A204.1 (cell line): ENCODE results near the gene DIP2C.
"Not testable (repeated sequence)": the region's sequence is repeated elsewhere in the genome, so short reads cannot be mapped to it uniquely, and the experiment has no call there.

ENCODE experiments used
- FAIRE-seq: peaks from 2 replicates; lab custom pipeline; 2012; peaks lifted over from hg19 to GRCh38; lab: Jason Lieb, UNC

DIP2C gene

DNA sequence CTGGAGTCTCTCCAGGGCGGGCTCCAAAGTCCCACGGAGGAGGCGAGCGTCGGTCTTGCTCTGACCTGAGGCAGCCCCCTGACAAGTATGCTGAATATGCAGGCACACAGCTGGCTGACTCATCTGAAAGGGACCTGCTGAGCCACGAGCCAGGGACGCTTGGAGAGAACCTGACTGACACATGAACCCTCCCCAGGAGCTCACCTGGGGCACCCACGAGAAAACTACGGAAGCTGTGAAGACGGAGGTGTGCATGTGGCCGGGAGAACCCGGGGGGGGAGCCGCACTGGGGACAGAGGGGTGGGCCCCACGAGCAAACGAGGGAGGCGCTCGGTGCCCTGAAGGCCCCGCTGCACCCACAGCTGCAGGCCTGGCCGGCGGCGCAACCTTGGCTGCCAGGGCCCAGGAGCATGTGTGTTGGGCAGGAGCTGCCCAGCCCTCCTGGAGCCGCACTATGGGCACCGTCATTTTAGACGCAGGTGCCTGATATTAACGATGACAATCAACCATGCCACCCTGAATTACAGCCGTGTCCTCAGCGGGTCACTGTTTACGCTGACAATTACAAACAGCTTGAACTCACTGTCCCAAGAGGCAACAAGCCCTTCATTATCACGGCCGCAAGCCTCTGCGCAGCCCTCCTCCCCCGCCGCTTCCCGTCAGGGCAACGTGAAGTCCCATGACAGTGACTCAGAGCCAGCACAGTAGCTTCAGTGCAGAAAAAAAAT lies 64.7 kb downstream of the DIP2C start:
- FAIRE-seq, result no peak

DNA sequence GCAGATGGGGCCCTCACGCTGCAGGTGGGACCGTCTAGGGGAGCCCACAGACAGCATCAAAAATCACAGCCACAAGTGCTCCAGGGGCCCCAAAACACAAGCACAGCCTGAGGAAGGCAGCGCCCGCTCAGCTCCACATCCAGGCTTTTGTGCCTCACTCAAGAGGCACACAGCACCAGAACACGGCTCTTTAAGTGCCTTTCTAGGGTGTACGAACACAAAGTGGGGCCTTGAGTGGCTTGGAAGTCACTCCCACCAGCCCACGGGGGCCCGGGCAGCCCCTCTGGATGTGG lies 65.2 kb downstream of the DIP2C start:
- FAIRE-seq, result no peak

DNA sequence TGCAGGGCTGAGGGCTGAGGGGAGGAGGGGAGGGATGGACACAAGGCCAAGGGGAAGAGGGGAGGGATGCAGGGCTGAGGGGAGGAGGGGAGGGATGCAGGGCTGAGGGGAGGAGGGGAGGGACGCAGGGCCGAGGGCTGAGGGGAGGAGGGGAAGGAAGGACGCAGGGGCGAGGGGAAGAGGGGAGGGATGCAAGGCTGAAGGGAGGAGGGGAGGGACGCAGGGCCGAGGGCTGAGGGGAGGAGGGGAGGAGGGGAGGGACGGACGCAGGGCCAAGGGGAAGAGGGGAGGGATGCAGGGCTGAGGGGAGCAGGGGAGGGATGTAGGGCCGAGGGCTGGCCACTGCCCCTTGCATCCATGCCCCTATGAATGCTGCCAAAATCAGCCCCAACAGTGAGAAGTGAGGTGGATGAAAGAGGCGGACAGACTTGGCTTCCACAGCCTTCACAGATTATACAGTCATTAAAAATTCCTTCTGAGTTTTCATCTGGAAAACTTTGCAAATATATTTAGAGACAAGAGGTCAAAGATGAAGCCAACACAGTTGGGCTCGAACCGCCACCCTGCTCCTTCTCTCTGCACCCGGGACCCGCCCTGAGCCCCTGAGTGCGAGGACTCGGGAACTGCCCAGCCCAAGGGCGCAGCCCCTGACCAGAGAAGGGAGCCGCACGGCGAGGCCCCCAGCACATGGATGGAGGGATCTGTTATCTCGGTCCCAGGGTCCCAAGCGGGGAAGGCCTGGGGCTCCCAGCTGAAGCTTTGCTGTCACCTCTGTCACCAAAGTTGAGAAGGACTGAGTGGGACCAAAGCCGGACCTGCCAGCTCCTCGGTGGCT lies 65.8 kb downstream of the DIP2C start:
- no peak for FAIRE-seq

GRCh38 chr10:623014-623413 lies 66.5 kb downstream of the DIP2C start:
- FAIRE-seq, result no peak

DNA sequence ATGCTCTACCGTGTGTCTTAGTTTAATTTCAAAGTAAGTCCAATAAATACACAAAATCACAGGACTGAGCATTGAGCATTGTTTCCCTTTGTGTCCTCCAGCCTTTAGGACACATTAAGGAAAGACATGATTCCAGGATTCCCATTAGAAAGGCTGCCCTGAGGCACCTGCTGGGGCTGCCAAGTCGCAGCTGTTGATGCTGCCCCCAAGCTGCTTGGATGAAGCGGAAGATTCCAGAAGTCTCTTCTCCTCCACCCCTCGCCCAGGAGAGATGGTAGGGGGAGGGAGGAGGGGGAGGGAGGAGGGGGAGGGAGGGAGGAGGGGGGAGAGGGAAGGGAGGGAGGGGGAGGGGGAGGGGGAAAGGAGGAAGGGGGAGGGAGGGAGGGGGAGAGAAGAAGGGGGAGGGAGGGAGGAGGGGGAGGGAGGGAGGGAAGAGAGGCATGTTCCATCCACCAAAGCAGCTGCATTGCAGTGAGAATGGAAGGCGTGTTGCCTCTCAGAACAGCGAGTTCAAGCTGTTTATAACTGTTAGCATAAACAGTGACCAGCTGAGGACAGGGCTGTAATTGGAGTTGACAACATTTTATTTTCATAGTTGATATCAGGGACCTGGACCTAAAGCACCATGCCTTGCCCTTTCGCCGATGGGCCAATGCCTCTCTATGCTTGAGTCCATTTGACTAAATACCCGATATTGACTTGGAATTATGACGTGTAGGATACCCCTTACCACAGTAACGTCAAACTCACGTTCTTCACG lies 67.3 kb downstream of the DIP2C start:
- FAIRE-seq, result no peak

GRCh38 chr10:621513-621912 lies 68.0 kb downstream of the DIP2C start:
- no peak for FAIRE-seq

GRCh38 chr10:620971-621370 lies 68.5 kb downstream of the DIP2C start:
- no peak for FAIRE-seq

DNA sequence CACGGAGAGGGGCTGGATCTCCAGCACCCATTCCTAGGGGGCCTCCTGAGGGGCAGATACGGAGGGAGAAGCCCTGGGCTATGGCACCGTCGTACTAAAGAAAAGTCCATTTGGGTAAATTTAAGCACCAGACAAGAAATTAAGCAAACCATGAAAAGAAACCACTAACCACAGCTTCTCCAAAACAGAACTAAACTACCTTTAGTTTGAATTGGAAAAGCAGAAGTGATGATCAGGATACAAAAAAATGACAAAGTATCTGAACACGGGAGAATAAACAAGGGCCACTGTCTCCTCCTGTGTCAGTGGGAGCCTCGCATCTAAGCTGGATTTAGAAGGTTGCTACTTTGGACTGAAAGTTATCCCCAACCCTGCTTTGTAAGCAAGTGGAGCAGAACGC lies 69.1 kb downstream of the DIP2C start:
- FAIRE-seq, result no peak

DNA sequence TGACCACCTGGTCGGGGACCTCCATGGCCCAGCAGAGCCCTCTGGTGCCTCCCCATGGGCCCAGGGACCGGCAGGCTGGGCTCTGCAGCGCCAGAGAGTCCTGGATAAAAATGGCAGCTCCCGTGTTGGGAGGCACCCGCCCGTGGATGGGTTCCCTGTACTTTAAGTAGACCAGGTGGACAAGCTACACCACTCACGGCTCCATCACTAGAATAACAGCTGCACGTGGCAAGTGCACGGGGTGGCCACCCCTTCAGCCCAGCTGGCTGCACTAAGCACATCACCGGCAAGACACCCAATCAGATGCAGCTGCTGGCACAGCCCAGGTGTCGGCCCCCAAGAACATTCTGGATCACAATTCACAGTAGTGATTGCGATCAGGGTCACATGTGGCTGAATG lies 69.8 kb downstream of the DIP2C start:
- FAIRE-seq, result no peak

- no peak for FAIRE-seq
Observed at GRCh38 chr10:618229-618989, 71.1 kb downstream of the DIP2C start.

GRCh38 chr10:617471-617870 lies 72.0 kb downstream of the DIP2C start:
- FAIRE-seq, result no peak

GRCh38 chr10:615583-616152 lies 73.8 kb downstream of the DIP2C start:
- FAIRE-seq, result no peak

GRCh38 chr10:614790-615582 lies 74.5 kb downstream of the DIP2C start:
- FAIRE-seq, result no peak

DNA sequence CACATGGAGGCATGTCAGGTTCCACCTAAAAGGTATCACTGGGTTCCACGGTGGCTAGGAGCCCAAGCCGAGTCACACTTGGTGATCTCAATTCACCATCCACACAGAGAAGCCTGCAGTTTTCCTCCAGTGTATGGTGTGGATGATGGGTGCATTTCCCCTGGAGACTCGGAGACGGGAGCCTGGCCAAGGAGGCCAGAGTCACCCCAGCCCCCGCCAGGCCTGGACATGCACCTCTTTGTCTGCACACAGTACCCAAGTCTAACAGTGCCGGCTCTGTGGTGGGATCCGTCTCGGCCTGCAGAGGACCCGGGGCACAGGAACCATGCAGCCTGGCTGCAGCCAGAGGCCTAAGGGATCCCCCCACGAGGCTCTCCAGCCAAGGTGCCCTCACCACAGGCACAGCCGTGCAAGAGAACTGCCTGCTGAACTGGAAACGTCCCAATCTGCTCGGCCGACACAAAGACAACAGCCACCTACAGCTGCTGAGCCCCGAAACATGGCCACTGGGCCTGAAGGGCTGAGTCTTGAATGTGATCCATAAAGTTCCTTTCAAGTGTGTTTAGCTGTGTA lies 75.2 kb downstream of the DIP2C start:
- FAIRE-seq, result no peak

DNA sequence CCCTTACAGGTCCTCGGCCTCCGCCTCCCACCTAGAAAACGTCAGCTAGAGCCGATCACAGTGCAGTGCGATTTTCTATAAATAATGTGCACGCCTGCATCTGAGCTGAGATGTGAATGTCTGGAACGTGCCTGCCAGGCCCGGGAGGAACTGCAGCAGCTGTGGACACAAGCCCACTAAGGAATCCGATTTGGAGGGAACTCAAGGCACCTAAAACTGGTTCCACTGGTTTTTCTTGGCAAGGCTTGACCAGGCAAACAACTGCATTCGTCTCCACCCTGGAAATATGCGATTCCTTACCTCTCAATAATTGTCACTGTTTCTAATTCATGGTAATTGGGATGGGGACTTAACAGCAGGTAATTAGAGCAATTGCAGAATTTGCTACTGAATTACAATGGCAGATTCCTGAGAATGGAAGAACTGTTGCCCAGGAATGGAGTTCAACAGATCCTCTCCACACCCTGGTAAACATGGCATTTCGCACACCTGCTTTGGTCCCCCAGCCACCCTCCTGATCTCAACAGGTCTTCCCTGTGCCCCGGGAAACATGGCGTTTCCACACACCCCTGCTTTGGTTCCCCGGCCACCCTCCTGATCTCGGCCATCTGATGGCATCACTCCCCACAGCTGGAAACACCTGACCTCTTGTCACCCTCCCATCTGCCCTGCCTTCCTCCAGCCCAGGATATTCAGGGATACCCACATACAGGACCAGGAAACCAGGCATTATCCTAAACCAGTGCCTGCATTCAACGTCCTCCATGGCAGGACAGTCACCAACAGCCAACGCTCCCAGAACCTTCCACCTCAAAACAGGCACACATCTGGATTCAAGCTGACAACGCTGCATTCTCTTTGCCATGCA lies 76.0 kb downstream of the DIP2C start:
- no peak for FAIRE-seq

DNA sequence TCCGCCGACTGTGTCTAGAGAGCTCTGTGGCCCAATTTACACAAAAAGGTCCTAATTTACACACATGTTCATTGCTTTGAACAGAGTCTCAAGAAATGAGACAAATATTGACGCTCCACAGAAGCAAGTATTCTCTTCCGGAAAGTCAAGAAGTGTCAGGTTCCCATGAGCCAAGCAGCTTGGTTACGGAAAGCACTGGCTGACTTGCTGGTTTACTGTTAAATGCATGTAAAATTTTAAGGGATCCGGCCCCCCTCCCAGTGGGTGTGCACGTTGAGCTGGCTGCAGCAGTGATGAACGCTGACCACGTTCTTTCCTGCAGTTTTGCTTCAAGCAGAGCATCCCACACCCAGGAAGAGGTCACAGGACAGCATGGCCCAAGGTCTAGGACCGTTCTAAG lies 76.8 kb downstream of the DIP2C start:
- FAIRE-seq, result no peak

DNA sequence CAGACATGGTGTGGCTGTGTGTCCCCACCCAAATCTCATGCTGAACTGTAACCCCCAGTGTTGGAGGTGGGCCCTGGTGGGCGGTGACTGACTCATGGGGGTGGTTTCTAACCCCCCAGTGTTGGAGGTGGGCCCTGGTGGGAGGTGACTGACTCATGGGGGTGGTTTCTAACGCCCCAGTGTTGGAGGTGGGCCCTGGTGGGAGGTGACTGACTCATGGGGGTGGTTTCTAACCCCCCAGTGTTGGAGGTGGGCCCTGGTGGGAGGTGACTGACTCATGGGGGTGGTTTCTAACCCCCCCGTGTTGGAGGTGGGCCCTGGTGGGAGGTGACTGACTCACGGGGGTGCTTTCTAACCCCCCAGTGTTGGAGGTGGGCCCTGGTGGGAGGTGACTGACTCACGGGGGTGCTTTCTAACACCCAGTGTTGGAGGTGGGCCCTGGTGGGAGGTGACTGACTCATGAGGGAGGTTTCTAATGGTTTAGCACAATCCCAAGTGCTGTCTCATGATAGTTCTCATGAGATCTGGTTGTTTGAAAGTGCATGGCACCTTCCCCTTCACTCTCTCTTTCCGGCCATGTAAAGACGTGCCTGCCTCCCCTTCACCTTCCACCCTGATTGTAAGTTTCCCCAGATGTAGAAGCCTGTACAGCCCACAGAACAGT lies 78.7 kb downstream of the DIP2C start:
- not testable (repeated sequence) for FAIRE-seq

- FAIRE-seq, result no peak
Observed at GRCh38 chr10:609868-610545, 79.5 kb downstream of the DIP2C start.

DNA sequence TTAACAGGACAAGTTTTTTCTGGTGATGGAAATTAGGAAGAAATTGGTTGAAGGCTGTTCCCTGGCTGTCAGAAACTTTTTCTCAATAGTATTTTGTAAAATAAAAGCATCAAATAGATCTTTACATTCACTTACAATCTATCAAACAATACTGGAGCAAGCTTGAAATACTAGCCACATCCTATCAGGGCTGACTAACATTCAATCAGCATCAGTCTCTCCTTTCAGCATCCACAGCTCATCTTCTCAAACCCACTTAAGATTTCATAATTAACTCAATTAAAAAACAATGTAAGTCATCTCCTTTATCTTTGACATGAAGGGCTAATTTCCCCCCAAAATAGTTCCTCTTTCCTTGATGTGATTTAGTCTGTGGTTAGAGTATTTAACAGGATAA lies 80.2 kb downstream of the DIP2C start:
- FAIRE-seq, result no peak
